Omental fat pad (tissue), 4 donors: ENCODE measurements around the gene TOB2. TPM values are rescaled to one million over a fixed set of nuclear protein-coding genes. Genes with fewer than 3 reads are reported as not detected.

Experiments
- ATAC-seq: fragments of 150-250 bp; one replicate; pipeline ENCODE4 v1.9.1; 2016; ENCODE audit warnings: mild to moderate bottlenecking, moderate library complexity; ENCODE audit not compliant: low FRiP score
- DNase-seq: peaks from one replicate; pipeline ENCODE4 v3.0.0-alpha.2; 2019; ENCODE audit warnings: low spot score
- total RNA-seq, 4 donors: library from RNA; depleted of rRNA; stranded (reverse); fragments of >200 nt; gene quantifications; one replicate each; pipeline ENCODE4 v1.1.0, GENCODE V29; 2016
- TF ChIP-seq, protein P1 (sequence below), 3 donors: fragments of 450-650 bp; IDR thresholded peaks; one replicate each; pipeline ENCODE4 v1.5.1; 2016 to 2017; ENCODE audit warnings: antibody characterized with exemption in 3 of 3, mild to moderate bottlenecking in 3 of 3, moderate library complexity in 2 of 3

Gene TOB2
- total RNA-seq, 4 donors from 2014 or later: 59.4 to 111 (median 64.1) TPM

DNA sequence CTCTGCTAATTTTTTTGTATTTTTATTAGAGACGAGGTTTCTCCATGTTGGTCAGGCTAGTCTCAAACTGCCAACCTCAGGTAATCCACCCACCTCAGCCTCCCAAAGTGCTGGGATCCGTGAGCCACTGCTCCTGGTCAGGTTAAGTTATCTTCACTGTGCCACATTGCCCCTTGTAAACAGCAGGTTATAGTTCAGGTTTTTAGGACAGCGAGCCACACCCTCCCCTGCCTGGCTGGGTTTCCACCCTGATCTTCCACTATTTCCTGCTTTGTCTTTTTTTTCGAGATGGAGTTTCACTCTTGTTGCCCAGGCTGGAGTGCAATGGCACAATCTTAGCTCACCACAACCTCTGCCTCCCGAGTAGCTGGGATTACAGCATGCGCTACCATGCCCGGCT, 38.4 kb upstream of the TOB2 start:
- DNase-seq (no peak), ATAC-seq (no peak)
- TF ChIP-seq, protein P1, sequence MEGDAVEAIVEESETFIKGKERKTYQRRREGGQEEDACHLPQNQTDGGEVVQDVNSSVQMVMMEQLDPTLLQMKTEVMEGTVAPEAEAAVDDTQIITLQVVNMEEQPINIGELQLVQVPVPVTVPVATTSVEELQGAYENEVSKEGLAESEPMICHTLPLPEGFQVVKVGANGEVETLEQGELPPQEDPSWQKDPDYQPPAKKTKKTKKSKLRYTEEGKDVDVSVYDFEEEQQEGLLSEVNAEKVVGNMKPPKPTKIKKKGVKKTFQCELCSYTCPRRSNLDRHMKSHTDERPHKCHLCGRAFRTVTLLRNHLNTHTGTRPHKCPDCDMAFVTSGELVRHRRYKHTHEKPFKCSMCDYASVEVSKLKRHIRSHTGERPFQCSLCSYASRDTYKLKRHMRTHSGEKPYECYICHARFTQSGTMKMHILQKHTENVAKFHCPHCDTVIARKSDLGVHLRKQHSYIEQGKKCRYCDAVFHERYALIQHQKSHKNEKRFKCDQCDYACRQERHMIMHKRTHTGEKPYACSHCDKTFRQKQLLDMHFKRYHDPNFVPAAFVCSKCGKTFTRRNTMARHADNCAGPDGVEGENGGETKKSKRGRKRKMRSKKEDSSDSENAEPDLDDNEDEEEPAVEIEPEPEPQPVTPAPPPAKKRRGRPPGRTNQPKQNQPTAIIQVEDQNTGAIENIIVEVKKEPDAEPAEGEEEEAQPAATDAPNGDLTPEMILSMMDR (IDR thresholded peaks at IDR 0.05): no peak

DNA sequence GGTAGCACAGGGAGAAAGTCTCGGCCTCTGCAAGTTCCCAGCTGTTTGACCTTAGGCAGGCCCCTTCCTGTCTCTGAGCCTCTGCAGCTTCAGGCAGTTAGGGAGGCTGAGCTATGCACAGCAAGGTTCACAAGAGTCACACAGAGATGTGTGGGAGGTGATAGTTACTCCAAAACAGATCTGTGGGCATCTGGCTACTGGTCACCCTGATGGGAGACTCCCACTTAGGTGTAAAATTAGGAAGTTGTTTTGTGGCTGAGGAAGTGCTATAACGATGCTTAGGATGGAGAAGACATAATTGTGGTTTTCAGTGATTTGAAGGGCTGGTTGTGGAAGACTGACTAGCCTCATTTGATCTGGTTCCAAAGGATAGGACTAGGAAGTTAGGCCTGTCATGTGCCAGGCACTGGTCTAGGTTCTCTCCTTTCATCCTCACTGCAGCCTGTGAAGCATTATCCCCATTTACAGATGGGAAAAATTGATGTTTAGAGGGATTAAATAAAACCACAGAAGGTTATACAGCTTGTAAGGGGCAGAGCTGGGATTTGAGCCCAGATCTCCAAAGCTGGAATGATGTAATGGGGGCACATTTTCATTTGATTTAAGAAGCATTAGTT, 35.8 kb upstream of the TOB2 start:
- ATAC-seq (no peak), DNase-seq (no peak)
- TF ChIP-seq, protein P1 (IDR thresholded peaks at IDR 0.05): no peak

DNA sequence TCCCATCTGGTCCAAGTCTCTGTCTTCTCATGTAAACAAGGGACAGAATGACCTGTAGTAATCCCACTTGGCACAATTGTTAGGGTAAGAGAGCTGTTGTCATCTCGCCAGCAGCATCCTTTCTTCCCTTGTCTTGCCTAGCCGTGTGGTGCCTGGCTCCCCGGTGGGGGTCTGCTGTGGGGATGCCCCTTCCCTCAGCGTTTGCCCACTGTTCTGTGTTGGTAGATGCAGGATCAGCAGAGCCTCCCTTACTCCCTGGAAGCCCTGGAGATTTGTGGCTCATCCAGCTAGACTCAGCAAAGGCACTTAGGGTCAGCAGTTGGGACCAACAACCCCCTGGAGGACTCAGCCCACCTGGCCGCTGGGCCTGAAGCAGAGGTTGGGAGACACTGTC, 35.3 kb upstream of the TOB2 start:
- TF ChIP-seq, protein P1 (IDR thresholded peaks at IDR 0.05): no peak
- ATAC-seq: no peak
- no peak for DNase-seq

DNA sequence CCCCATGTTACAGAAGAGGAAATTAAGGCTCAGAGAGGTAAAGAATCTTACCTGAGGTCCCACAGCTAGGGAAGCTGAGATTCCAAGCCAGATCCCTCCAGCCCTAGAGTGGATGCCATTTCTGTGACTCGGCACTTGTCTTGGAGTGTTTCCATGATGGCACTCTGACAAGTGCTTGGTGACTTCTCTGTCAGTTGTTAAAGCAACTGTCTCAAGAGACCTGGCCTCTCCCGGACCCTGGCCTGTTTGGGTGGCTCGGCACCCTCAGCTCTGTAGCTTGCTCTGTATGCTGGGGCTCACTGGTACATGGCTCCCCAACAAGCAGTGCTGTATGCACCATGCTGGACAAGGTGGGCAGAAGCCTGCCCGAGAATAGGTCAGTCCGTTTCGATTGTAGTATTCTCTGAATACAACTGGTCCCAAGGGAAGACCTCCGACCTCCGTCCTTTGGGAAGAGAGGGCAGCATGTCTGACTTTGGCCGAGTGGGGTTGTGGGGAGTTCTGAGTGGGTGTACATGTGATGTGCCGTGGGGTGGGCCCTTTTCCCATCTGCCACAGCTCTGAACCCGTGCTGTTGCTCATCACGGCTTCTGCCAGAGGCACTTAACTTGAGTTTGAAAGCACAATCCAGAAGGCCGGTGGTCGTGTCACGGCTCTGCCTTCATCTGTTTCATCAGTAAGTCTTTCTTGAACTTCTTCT, 34.7 kb upstream of the TOB2 start:
- no peak for ATAC-seq

DNA sequence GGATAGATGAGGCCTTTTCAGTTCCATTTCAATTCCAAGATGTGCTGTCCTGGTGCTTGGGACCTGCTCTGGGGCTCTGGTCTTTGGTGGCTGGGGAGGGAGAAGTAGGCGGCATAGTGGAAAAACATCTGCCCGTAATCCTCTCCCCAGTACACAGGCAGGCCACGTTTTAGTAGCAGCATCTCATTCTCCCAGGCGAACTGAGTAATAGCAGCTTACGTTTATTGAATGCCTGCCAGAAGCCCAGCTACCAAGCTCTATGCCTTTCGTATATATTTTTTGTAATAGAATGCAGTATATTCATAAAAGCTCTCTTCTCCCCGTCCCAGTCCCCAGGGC, 33.8 kb upstream of the TOB2 start:
- TF ChIP-seq, protein P1 (IDR thresholded peaks at IDR 0.05): no peak
- ATAC-seq (no peak), DNase-seq (no peak)

More for the DNA sequence above, 34.7 kb upstream of the TOB2 start:
- no peak for DNase-seq
- TF ChIP-seq, protein P1 (IDR thresholded peaks at IDR 0.05): no peak

DNA sequence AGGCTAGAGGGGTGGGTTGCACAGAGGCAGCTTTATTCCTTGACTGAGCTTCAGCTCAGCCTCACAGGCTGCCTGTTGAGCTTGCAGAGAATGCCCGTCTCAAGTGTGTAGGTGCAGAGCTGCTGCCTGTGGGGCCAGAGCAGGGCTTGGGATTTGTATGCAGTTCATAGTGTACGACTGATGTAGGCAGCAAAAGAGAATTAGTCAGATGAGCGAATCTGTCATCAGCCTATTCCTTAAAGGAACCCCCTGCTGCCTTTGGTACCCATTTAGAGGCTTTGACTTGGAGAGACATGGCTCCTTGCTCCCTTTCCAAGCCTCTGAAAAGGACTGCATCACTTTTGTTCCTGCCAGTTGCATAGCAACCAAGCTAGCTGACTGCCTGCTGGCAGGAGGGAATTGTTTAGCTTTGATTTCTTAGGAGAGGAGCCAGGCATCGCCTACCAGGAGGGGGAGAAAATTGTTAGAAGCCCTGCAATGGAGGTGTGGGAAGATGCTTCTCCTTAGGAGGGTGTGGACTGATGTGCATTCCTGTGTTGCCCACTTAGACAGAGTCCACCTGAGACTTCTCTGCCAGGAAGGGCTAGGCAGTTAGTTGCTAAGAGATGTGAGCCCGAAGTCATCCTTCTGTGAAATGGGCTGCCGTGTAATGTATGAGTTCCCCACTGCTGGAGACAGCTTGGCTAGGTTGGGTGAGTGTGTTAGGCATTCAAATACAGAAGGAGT, 33.2 kb upstream of the TOB2 start:
- ATAC-seq (no peak), DNase-seq (no peak)
- TF ChIP-seq, protein P1 (IDR thresholded peaks at IDR 0.05): no peak
